Measurements from ENCODE around the gene CACNB1.

The CACNB1 gene

GRCh38 chr17:39200070-39200879, 2.8 kb upstream of the CACNB1 start, which contains the start of gene RPL19:
TSS of gene RPL19 (plus strand) at chr17:39200283. CDS start at chr17:39200345, 62 bp downstream.
- peak; percentile 92 for DNase-seq

GRCh38 chr17:39199820-39200069, 2.3 kb upstream of the CACNB1 start:
- peak; percentile 98 for DNase-seq

GRCh38 chr17:39198186-39198566, 707 bp upstream of the CACNB1 start:
- DNase-seq: peak; percentile 49

GRCh38 chr17:39196808-39197291, 619 bp downstream of the CACNB1 start:
- peak; percentile 52 for DNase-seq

- no peak for DNase-seq
Measured at GRCh38 chr17:39196241-39196807, 1.1 kb downstream of the CACNB1 start.

GRCh38 chr17:39195568-39196160, 1.8 kb downstream of the CACNB1 start:
- DNase-seq: no peak

- no peak for DNase-seq
Measured at GRCh38 chr17:39194985-39195524, 2.4 kb downstream of the CACNB1 start.

GRCh38 chr17:39194089-39194984, 3.1 kb downstream of the CACNB1 start:
- no peak for DNase-seq

GRCh38 chr17:39193346-39193745, 4.1 kb downstream of the CACNB1 start:
- DNase-seq: no peak

- DNase-seq: no peak
Measured at GRCh38 chr17:39192901-39193300, 4.6 kb downstream of the CACNB1 start.

- no peak for DNase-seq
Measured at GRCh38 chr17:39191750-39192510, 5.5 kb downstream of the CACNB1 start.

GRCh38 chr17:39187152-39187830, 10.2 kb downstream of the CACNB1 start:
- DNase-seq: no peak

- peak; percentile 32 for DNase-seq
Measured at GRCh38 chr17:39186481-39187002, 10.9 kb downstream of the CACNB1 start.

- no peak for DNase-seq
Measured at GRCh38 chr17:39183720-39184119, 13.7 kb downstream of the CACNB1 start.

GRCh38 chr17:39183045-39183444, 14.4 kb downstream of the CACNB1 start:
- no peak for DNase-seq

GRCh38 chr17:39181303-39181702, 16.2 kb downstream of the CACNB1 start:
- no peak for DNase-seq

- DNase-seq: no peak
Measured at GRCh38 chr17:39178536-39178935, 18.9 kb downstream of the CACNB1 start.

GRCh38 chr17:39177256-39177655, 20.2 kb downstream of the CACNB1 start:
- peak; percentile 64 for DNase-seq

- DNase-seq: no peak
Measured at GRCh38 chr17:39175695-39176093, 21.8 kb downstream of the CACNB1 start.

- peak; percentile 86 for DNase-seq
Measured at GRCh38 chr17:39174920-39175694, 22.4 kb downstream of the CACNB1 start.

Data from NCI-H69 (cell line).